Endothelial cell of umbilical vein (primary cell): ENCODE data around the gene ADCY5. TPM values are rescaled to one million over a fixed set of nuclear protein-coding genes. Genes with fewer than 3 reads are reported as not detected.

ENCODE experiments used
- BruUV-seq: library from RNA; stranded (reverse); fragments of 400-500 nt; replicated peaks from 2 replicates; lab custom pipeline; 2021; lab: Mats Ljungman, UMichigan
- CTCF ChIA-PET: fragments of 300-600, 350-600 bp; sonication (Branson Sonifier 250); formaldehyde crosslinking; loops from one replicate; lab custom pipeline; 2021; ENCODE audit warnings: antibody characterized with exemption, inconsistent platforms; lab: Charles Lee
- POLR2A ChIA-PET: fragments of 300-600, 350-600 bp; sonication (Branson Sonifier 250); formaldehyde crosslinking; loops from one replicate; lab custom pipeline; 2021; ENCODE audit warnings: antibody characterized with exemption, inconsistent platforms; lab: Charles Lee
- DNase-seq: peaks from one replicate; pipeline ENCODE4 v3.0.0-alpha.2; 2011; ENCODE audit warnings: low read depth, low spot score
- FAIRE-seq: peaks from 2 replicates; lab custom pipeline; 2011; peaks lifted over from hg19 to GRCh38; lab: Jason Lieb, UNC
- H2AFZ ChIP-seq: 2 replicates; pipeline ENCODE4 v1.6.0; 2012; ENCODE audit warnings: low read depth, low read length, control low read depth, inconsistent platforms
- H3K27ac ChIP-seq: 2 replicates; pipeline ENCODE4 v1.5.1; 2011; ENCODE audit warnings: low read depth, mild to moderate bottlenecking, control low read depth, low read length, moderate library complexity; ENCODE audit not compliant: insufficient read depth
- H3K27me3 ChIP-seq, 2 experiments: 2 replicates each; pipeline versions ENCODE4 v1.6.0 to v1.6.1; 2011; ENCODE audit warnings: low read length in 2 of 2, mixed read lengths in 1 of 2; ENCODE audit not compliant: control insufficient read depth in 2 of 2, insufficient read depth in 2 of 2
- H3K36me3 ChIP-seq, 2 experiments: 2 replicates in 1 of 2; 3 replicates in 1 of 2; pipeline ENCODE4 v1.5.1; 2011; ENCODE audit warnings: low read length in 2 of 2, mild to moderate bottlenecking in 1 of 2, moderate library complexity in 1 of 2; ENCODE audit not compliant: control insufficient read depth in 2 of 2, insufficient read depth in 2 of 2; ENCODE audit errors: extremely low read depth in 1 of 2
- H3K4me1 ChIP-seq: 3 replicates; pipeline ENCODE4 v1.5.1; 2011; ENCODE audit warnings: mild to moderate bottlenecking, low read length; ENCODE audit not compliant: control insufficient read depth, insufficient read depth; ENCODE audit errors: extremely low read depth
- H3K4me2 ChIP-seq: 2 replicates; pipeline ENCODE4 v1.6.1; 2011; ENCODE audit warnings: low read length, control low read depth, mixed read lengths; ENCODE audit not compliant: insufficient read depth
- H3K4me3 ChIP-seq, 3 experiments: fragments of 200-600 bp in 1 of 3; sonication (generic), shearing (Covaris generic) in 1 of 3; replicated peaks in 1 of 3; 2 replicates each; pipeline ENCODE4 v1.5.1; 2011 to 2016; ENCODE audit warnings: control low read depth in 3 of 3, low read length in 3 of 3, mild to moderate bottlenecking in 2 of 3, inconsistent platforms in 1 of 3, low read depth in 1 of 3, moderate library complexity in 1 of 3; ENCODE audit not compliant: insufficient read depth in 1 of 3
- H3K79me2 ChIP-seq: 2 replicates; pipeline ENCODE4 v1.6.0; 2012; ENCODE audit warnings: low read length, inconsistent platforms; ENCODE audit not compliant: control insufficient read depth, insufficient read depth
- H3K9ac ChIP-seq: replicated peaks from 2 replicates; pipeline ENCODE3; 2011; ENCODE audit warnings: low read length, control low read depth; ENCODE audit not compliant: insufficient read depth; ENCODE audit errors: extremely low read depth
- H3K9me1 ChIP-seq: replicated peaks from 3 replicates; pipeline ENCODE4 v1.6.0; 2011; ENCODE audit warnings: mild to moderate bottlenecking, low read length; ENCODE audit not compliant: control insufficient read depth, insufficient read depth; ENCODE audit errors: extremely low read depth
- H3K9me3 ChIP-seq: replicated peaks from 2 replicates; pipeline ENCODE4 v1.5.1; 2012; ENCODE audit warnings: low read length, inconsistent platforms; ENCODE audit not compliant: control insufficient read depth, insufficient read depth
- H4K20me1 ChIP-seq: replicated peaks from 2 replicates; pipeline ENCODE3; 2011; ENCODE audit warnings: mild to moderate bottlenecking, low read length; ENCODE audit not compliant: control insufficient read depth, insufficient read depth; ENCODE audit errors: extremely low read depth
- JUN ChIP-seq: IDR thresholded peaks from 2 replicates; pipeline ENCODE4 v1.6.1; 2011; ENCODE audit warnings: borderline replicate concordance, low read depth; ENCODE audit not compliant: insufficient read length, insufficient read depth
- MYC ChIP-seq: IDR thresholded peaks from one replicate; pipeline ENCODE4 v1.6.1; 2011; ENCODE audit warnings: mild to moderate bottlenecking, low read depth, low read length
- POLR2A ChIP-seq: IDR thresholded peaks from 2 replicates; pipeline ENCODE4 v1.6.1; 2012; ENCODE audit warnings: low read depth, mild to moderate bottlenecking, control low read depth, low read length
- dilution Hi-C: fragments of 300-500 bp; cut with MboI; formaldehyde crosslinking; loops from one replicate; pipeline ENCODE4 v1.15.0; 2019; ENCODE audit warnings: low sequenced_read_pairs; ENCODE audit not compliant: extremely low pct_ligation_motif_present
- intact Hi-C: fragments of 100-400 bp; cut with micrococcal nuclease; formaldehyde crosslinking; loops from one replicate; pipeline ENCODE4 v1.10.0; 2022
- polyA plus RNA-seq, 4 experiments: library from polyadenylated mRNA; depleted of rRNA in 3 of 4; stranded (reverse) in 3 of 4; unstranded in 1 of 4; fragments of >200 nt; gene quantifications; 2 replicates each; pipeline versions ENCODE4 v1.2.1 to v1.2.3, GENCODE V29; 2011 to 2012; ENCODE audit warnings: missing spikeins in 1 of 4
- total RNA-seq: library from RNA; stranded (reverse); gene quantifications from 2 replicates; pipeline ENCODE4 v1.2.3, GENCODE V29; 2021
- TF ChIP-seq, protein P1 (sequence below), 2 donors: IDR thresholded peaks; 1 replicate in 1 of 2; 2 replicates in 1 of 2; pipeline ENCODE4 v1.5.1; 2011; ENCODE audit warnings: low read length in 2 of 2, mild to moderate bottlenecking in 2 of 2, moderate library complexity in 2 of 2, control low read depth in 1 of 2, inconsistent platforms in 1 of 2, low read depth in 1 of 2; ENCODE audit not compliant: insufficient read depth in 1 of 2; ENCODE audit errors: extremely low read depth in 1 of 2
- TF ChIP-seq, protein P2 (sequence below): IDR thresholded peaks from 2 replicates; pipeline ENCODE4 v1.6.1; 2011; ENCODE audit not compliant: insufficient read depth, insufficient read length

ADCY5 gene
- total and polyA plus RNA-seq, 2 donors (not counting 3 experiments of a cell fraction or from before 2014, with no cell fraction given) = 0.01 TPM; not detected in 1

DNA sequence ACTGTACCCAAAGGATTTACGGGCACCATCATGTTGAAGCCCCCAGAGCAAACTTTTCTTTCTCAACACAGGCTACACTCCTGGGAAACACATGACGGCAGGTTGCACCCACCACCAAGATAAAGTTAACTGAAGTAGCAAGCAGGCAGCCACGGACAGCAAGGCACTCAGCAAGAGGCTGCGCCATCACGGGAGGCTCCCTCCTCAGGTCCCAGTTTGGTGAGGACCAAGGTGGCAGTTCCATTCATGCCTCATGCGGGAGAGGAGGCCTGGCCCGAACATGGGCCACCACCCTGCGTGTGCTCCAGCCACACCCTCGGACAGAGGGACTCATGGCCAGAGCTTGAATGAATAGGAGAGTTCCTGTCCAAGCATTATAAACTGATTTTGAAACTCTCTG is 6.8 kb downstream of the ADCY5 start:
- Histone ChIP-seq H3K4me2 (no peak overlapping the region), H3K27ac (no peak overlapping the region), H3K79me2 (no peaks in the 10 kb centered on the region), H4K20me1 (no peaks in the 10 kb centered on the region), H3K9ac (no peak overlapping the region), H3K9me3 (no peaks in the 10 kb centered on the region), H3K36me3 (no peaks in the 10 kb centered on the region), H3K9me1 (no peaks in the 10 kb centered on the region), H3K4me3 (no peak overlapping the region), H2AFZ (no peak overlapping the region), H3K27me3 (peaks cover 24 to 36% of the 10 kb centered on the region in 2 experiments), H3K4me1 (no peaks in the 10 kb centered on the region)
- FAIRE-seq (no peak), DNase-seq (no peak)
- BruUV-seq = no TSS peak
- dilution Hi-C loops (no loop called here), intact Hi-C loops (no loop called here)
- CTCF ChIA-PET = interaction anchor here (1.0 kb wide), 1 partner anchor 42 kb away, joined by 3 read pairs; no protein-coding TSS in a partner anchor
- TF ChIP-seq, protein P1, sequence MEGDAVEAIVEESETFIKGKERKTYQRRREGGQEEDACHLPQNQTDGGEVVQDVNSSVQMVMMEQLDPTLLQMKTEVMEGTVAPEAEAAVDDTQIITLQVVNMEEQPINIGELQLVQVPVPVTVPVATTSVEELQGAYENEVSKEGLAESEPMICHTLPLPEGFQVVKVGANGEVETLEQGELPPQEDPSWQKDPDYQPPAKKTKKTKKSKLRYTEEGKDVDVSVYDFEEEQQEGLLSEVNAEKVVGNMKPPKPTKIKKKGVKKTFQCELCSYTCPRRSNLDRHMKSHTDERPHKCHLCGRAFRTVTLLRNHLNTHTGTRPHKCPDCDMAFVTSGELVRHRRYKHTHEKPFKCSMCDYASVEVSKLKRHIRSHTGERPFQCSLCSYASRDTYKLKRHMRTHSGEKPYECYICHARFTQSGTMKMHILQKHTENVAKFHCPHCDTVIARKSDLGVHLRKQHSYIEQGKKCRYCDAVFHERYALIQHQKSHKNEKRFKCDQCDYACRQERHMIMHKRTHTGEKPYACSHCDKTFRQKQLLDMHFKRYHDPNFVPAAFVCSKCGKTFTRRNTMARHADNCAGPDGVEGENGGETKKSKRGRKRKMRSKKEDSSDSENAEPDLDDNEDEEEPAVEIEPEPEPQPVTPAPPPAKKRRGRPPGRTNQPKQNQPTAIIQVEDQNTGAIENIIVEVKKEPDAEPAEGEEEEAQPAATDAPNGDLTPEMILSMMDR (IDR thresholded peaks at IDR 0.05; ENCODE audit: extremely low read depth in 1 of 2, insufficient read depth in 1 of 2, low read depth in 1 of 2, low read length in 2 of 2) = no peak
- POLR2A ChIA-PET = no interaction called here

DNA sequence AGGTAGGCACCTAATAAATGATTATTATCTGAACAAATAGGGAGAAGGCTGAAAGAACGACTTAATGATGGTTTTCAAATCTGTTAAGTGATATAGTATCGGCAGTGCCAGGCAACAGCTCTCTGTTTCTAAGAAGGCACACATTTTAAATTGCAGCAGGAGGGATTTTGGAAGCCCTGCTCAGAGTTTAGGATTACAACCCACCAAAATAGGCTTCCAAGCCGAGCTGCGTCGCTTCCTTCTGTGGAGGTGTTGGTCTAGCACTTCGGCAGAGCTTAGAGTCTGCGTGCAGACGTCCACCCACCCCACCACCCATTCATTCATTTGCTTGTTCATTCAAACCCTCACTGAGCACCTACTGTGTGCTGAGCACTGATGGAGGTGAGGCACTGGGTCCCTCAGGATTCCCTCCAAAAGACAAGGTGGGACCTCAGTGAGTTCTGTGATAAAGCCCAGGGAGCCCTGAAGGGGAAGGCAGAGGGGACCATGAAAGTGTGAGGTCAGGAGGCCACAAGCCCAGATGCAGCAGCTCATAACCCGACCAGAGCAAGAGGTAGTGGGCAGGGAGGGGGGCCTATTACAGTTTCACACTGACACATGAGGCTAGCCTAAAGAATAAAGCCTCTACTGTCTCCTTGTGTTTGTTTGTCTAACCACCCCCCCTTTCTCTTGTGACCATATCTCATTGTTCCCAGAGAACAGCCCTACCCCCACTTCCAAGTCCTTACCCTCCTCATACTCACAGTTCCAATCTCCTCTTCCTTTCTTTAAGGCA is 8.9 kb downstream of the ADCY5 start:
- ChIA-PET POLR2A (no interaction called here), CTCF (no interaction called here)
- intact Hi-C loops = no loop called here
- TF ChIP-seq MYC (no peak), POLR2A (no peak), JUN (no peak)
- TF ChIP-seq, protein P2, sequence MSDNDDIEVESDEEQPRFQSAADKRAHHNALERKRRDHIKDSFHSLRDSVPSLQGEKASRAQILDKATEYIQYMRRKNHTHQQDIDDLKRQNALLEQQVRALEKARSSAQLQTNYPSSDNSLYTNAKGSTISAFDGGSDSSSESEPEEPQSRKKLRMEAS = no peak
- BruUV-seq = no TSS peak
- no peak overlapping the region for H3K9ac ChIP-seq
- H3K9me3 ChIP-seq = no peaks in the 10 kb centered on the region
- H3K36me3 ChIP-seq = no peaks in the 10 kb centered on the region
- H3K27me3 ChIP-seq = peaks cover 12 to 17% of the 10 kb centered on the region in 2 experiments
- no peak for DNase-seq
- no peak overlapping the region for H3K27ac ChIP-seq
- no peak overlapping the region for H2AFZ ChIP-seq
- H3K4me1 ChIP-seq = no peaks in the 10 kb centered on the region
- H3K9me1 ChIP-seq = no peaks in the 10 kb centered on the region
- no peak for FAIRE-seq
- H3K4me3 ChIP-seq = no peak overlapping the region
- H3K4me2 ChIP-seq = no peak overlapping the region
- no peaks in the 10 kb centered on the region for H4K20me1 ChIP-seq
- dilution Hi-C loops = no loop called here
- no peaks in the 10 kb centered on the region for H3K79me2 ChIP-seq
